ENCODE results near the gene SLC38A7. TPM values are rescaled to one million over a fixed set of nuclear protein-coding genes. Genes with fewer than 3 reads are reported as not detected.

SLC38A7 gene
- total RNA-seq, 4 donors from 2014 or later = 9.1 to 15.6 (median 13.1) TPM

DNA sequence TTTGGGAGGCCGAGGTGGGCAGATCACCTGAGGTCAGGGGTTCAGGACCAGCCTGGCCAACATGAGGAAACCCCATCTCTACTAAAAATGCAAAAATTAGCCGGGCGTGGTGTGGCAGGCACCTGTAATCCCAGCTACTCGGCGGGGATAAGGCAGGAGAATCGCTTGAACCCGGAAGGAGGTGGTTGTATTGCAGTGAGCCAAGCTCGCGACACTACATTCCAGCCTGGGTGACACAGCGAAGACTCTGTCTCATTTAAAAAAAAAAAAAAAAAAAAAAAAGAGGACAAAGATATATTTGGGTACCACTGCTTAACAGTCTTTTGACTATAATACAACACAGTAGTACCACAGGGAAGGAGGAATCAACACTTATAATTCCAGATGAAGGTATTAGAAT, 64.2 kb downstream of the SLC38A7 start:
- intact Hi-C loops (cut with DNase I) = no loop called here
- TF ChIP-seq POLR2A (IDR thresholded peaks at IDR 0.05) = no peak
- TF ChIP-seq, protein P1, sequence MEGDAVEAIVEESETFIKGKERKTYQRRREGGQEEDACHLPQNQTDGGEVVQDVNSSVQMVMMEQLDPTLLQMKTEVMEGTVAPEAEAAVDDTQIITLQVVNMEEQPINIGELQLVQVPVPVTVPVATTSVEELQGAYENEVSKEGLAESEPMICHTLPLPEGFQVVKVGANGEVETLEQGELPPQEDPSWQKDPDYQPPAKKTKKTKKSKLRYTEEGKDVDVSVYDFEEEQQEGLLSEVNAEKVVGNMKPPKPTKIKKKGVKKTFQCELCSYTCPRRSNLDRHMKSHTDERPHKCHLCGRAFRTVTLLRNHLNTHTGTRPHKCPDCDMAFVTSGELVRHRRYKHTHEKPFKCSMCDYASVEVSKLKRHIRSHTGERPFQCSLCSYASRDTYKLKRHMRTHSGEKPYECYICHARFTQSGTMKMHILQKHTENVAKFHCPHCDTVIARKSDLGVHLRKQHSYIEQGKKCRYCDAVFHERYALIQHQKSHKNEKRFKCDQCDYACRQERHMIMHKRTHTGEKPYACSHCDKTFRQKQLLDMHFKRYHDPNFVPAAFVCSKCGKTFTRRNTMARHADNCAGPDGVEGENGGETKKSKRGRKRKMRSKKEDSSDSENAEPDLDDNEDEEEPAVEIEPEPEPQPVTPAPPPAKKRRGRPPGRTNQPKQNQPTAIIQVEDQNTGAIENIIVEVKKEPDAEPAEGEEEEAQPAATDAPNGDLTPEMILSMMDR (IDR thresholded peaks at IDR 0.05) = no peak
- H3K4me3 ChIP-seq = no peak overlapping the region
- DNase-seq = no peak
- no peaks in the 10 kb centered on the region for H3K9me3 ChIP-seq
- peaks cover 0 to 12% (median 3%) of the 10 kb centered on the region in 3 donors for H3K4me1 ChIP-seq
- peak overlapping the region in 1 of 4 donors; percentile 29 for H3K27ac ChIP-seq
- H3K36me3 ChIP-seq = peaks cover 13 to 92% (median 29%) of the 10 kb centered on the region in 3 donors
- no peaks in the 10 kb centered on the region for H3K27me3 ChIP-seq
- WGBS, 2 donors = 84% methylated on average over 7 to 10 of the region's 10 CpGs

DNA sequence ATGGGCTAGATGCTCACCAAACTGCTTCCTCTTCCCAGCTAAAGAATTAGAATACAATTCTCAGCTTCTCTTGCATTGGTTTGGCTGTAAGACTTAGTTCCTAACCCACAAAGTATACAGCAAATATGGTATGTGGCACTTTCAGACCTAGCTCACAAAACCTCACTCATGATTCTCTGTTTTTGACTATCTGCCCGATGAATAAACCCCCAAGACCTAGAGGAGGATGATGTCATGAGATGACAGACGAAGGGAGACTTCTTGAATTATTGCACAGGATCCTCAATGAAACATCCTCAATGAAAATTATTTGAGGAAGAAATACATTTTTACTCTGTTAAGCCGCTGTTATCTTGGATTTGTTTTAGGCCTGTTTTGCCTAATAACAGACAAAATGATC, 69.3 kb downstream of the SLC38A7 start:
- TF ChIP-seq, protein P1 (IDR thresholded peaks at IDR 0.05) = no peak
- no peak for TF ChIP-seq POLR2A (IDR thresholded peaks at IDR 0.05)
- Histone ChIP-seq H3K27me3 (no peaks in the 10 kb centered on the region), H3K27ac (no peak overlapping the region), H3K4me1 (peaks cover 2 to 17% (median 3%) of the 10 kb centered on the region in 3 donors), H3K36me3 (peaks cover 16 to 66% (median 23%) of the 10 kb centered on the region in 3 donors), H3K4me3 (no peak overlapping the region), H3K9me3 (no peaks in the 10 kb centered on the region)
- DNase-seq = no peak
- 59 to 70% methylated on average over 3 of the region's 3 CpGs for WGBS, 2 donors
- intact Hi-C loops (cut with DNase I) = no loop called here

Other genes starting within 250 kb of the SLC38A7 start
- gene NDRG4, start 184.6 kb downstream of the SLC38A7 start, total RNA-seq = 10 to 100 TPM; 19.9 to 62.1 (median 27.8) TPM
- 10 to 100 TPM; 12.9 to 46.0 (median 18.0) TPM for gene SETD6, start 169.3 kb downstream of the SLC38A7 start, total RNA-seq
- 100 to 1,000 TPM; 124 to 229 (median 153) TPM for gene CNOT1, start 54.9 kb downstream of the SLC38A7 start, total RNA-seq
- gene GOT2, start 49.5 kb upstream of the SLC38A7 start, total RNA-seq = 100 to 1,000 TPM in 3 of 4 donors, 10 to 100 TPM in 1; 67.5 to 172 (median 110) TPM